HepG2 (cell line): ENCODE data around the gene KCTD15. TPM values are rescaled to one million over a fixed set of nuclear protein-coding genes. Genes with fewer than 3 reads are reported as not detected.

Experiments used
- ARNTL ChIP-seq: sonication (generic); formaldehyde crosslinking; IDR thresholded peaks from 2 replicates; pipeline ENCODE4 v1.4.0; 2020; ENCODE audit warnings: mild to moderate bottlenecking, missing genetic modification reagents
- ATAD3A ChIP-seq: sonication (generic); formaldehyde crosslinking; IDR thresholded peaks from 2 replicates; pipeline ENCODE4 v1.4.0; 2020; ENCODE audit warnings: missing genetic modification reagents
- CERS6 ChIP-seq: sonication (generic); formaldehyde crosslinking; IDR thresholded peaks from 2 replicates; pipeline ENCODE4 v1.5.0; 2020; ENCODE audit warnings: missing genetic modification reagents
- CHCHD3 ChIP-seq: sonication (generic); formaldehyde crosslinking; IDR thresholded peaks from 2 replicates; pipeline ENCODE4 v1.8.0; 2022; ENCODE audit warnings: mild to moderate bottlenecking, missing genetic modification reagents, moderate library complexity
- ELF1 ChIP-seq: sonication (generic); formaldehyde crosslinking; IDR thresholded peaks from 2 replicates; pipeline ENCODE4 v1.4.0; 2020; ENCODE audit warnings: missing genetic modification reagents
- HMGXB4 ChIP-seq, 2 experiments: sonication (generic) in 1 of 2; formaldehyde crosslinking in 1 of 2; IDR thresholded peaks; 2 replicates each; pipeline versions ENCODE4 v1.4.0 to v1.6.1; 2018 to 2020; ENCODE audit warnings: missing genetic modification reagents in 2 of 2, borderline replicate concordance in 1 of 2, low read depth in 1 of 2, mild to moderate bottlenecking in 1 of 2, missing biosample characterization in 1 of 2
- IKZF4 ChIP-seq: sonication (generic); formaldehyde crosslinking; IDR thresholded peaks from 2 replicates; pipeline ENCODE4 v1.5.1; 2020; ENCODE audit warnings: borderline replicate concordance, mild to moderate bottlenecking, low read depth, missing genetic modification reagents; ENCODE audit errors: not compliant biosample characterization
- MEIS1 ChIP-seq: sonication (generic); formaldehyde crosslinking; IDR thresholded peaks from 2 replicates; pipeline ENCODE4 v1.9.0; 2021; ENCODE audit warnings: mild to moderate bottlenecking, missing genetic modification reagents, moderate library complexity, borderline replicate concordance
- NAIF1 ChIP-seq: sonication (generic); formaldehyde crosslinking; IDR thresholded peaks from 2 replicates; pipeline ENCODE4 v1.5.0; 2020; ENCODE audit warnings: mild to moderate bottlenecking, missing genetic modification reagents, borderline replicate concordance
- NCOR1 ChIP-seq: fragments of 200-600 bp; sonication (generic); IDR thresholded peaks from 2 replicates; pipeline ENCODE4 v1.7.0; 2017; ENCODE audit warnings: antibody characterized with exemption, low read length, borderline replicate concordance
- POLR2A ChIP-seq, 2 experiments: IDR thresholded peaks; 2 replicates each; pipeline ENCODE4 v1.6.1; 2011; ENCODE audit warnings: low read depth in 2 of 2, low read length in 2 of 2, mild to moderate bottlenecking in 1 of 2, moderate library complexity in 1 of 2; ENCODE audit not compliant: insufficient read depth in 1 of 2
- POLR2G ChIP-seq: fragments of 200-400 bp; formaldehyde crosslinking; IDR thresholded peaks from 2 replicates; pipeline ENCODE4 v1.6.1; 2018; ENCODE audit warnings: mild to moderate bottlenecking, low read depth, low read length, moderate library complexity
- RARA ChIP-seq: IDR thresholded peaks from 2 replicates; pipeline ENCODE4 v1.6.1; 2016; ENCODE audit warnings: missing genetic modification reagents, missing compliant biosample characterization
- RXRB ChIP-seq: IDR thresholded peaks from 2 replicates; pipeline ENCODE4 v1.6.1; 2016; ENCODE audit warnings: borderline replicate concordance, missing genetic modification reagents, missing compliant biosample characterization
- SMYD3 ChIP-seq: sonication (generic); formaldehyde crosslinking; IDR thresholded peaks from 2 replicates; pipeline ENCODE4 v1.8.1; 2023; ENCODE audit warnings: mild to moderate bottlenecking, missing genetic modification reagents
- SP4 ChIP-seq: sonication (generic); formaldehyde crosslinking; IDR thresholded peaks from 2 replicates; pipeline ENCODE4 v1.8.1; 2023; ENCODE audit warnings: mild to moderate bottlenecking, missing genetic modification reagents
- TBL1XR1 ChIP-seq: fragments of 150-350 bp; IDR thresholded peaks from 2 replicates; pipeline ENCODE4 v1.6.1; 2014; ENCODE audit warnings: borderline replicate concordance, low read length; ENCODE audit not compliant: partially characterized antibody
- UBTF ChIP-seq: sonication (generic); formaldehyde crosslinking; IDR thresholded peaks from 2 replicates; pipeline ENCODE4 v1.4.0; 2020; ENCODE audit warnings: mild to moderate bottlenecking, missing genetic modification reagents
- ZFP90 ChIP-seq: sonication (generic); formaldehyde crosslinking; IDR thresholded peaks from 2 replicates; pipeline ENCODE4 v1.8.0; 2022; ENCODE audit warnings: missing genetic modification reagents, mild to moderate bottlenecking, inconsistent platforms, borderline replicate concordance
- ZZZ3 ChIP-seq: sonication (generic); formaldehyde crosslinking; IDR thresholded peaks from 2 replicates; pipeline ENCODE4 v1.4.0; 2020; ENCODE audit warnings: missing genetic modification reagents, mild to moderate bottlenecking, borderline replicate concordance
- polyA plus RNA-seq, 8 experiments: library from polyadenylated mRNA; depleted of rRNA in 3 of 8; stranded (reverse) in 7 of 8; unstranded in 1 of 8; fragments of >200 nt; fragmentation: Illumina TruSeq in 4 of 8; extraction: Trizol in 4 of 8; gene quantifications; 2 replicates each; pipeline versions ENCODE4 v1.2.1 to v1.2.3, GENCODE V29; 2011 to 2016; ENCODE audit warnings: low read depth in 4 of 8, missing spikeins in 1 of 8, mixed read lengths in 1 of 8; ENCODE audit not compliant: insufficient read depth in 1 of 8
- total RNA-seq, 5 experiments: library from RNA; depleted of rRNA; stranded (reverse); fragments of >200 nt; fragmentation: Illumina TruSeq; extraction: Trizol; gene quantifications; 2 replicates each; pipeline ENCODE4 v1.2.3, GENCODE V29; 2016; ENCODE audit warnings: low read depth in 1 of 5

KCTD15 gene
- total and polyA plus RNA-seq, 2 of the 13 experiments (the other 11 are each of a cell fraction or from before 2014, with no cell fraction given), result 13.2 to 16.7 TPM

- no peak for TF ChIP-seq ZZZ3 (CRISPR knock-in tag)
- no peak for TF ChIP-seq ATAD3A
- TF ChIP-seq CERS6 (CRISPR knock-in tag), result no peak
- peak; percentile 25; the same call in 1 of the 2 replicates for TF ChIP-seq POLR2G
- no peak for TF ChIP-seq CHCHD3
- TF ChIP-seq IKZF4, result no peak
- TF ChIP-seq POLR2A (IDR thresholded peaks at IDR 0.05; ENCODE audit: insufficient read depth in 1 of 2, low read depth in 2 of 2, low read length in 2 of 2), result no peak
- no peak for TF ChIP-seq RARA
- TF ChIP-seq SP4 (CRISPR knock-in tag), result peak; percentile 33; the same call in 1 of the 2 replicates
- no peak for TF ChIP-seq ELF1
- peak; percentile 79 for TF ChIP-seq UBTF (CRISPR knock-in tag)
- no peak for TF ChIP-seq ZFP90 (CRISPR knock-in tag)
- no peak for TF ChIP-seq NCOR1
- no peak for TF ChIP-seq ARNTL (CRISPR knock-in tag)
- TF ChIP-seq MEIS1 (CRISPR knock-in tag), result no peak
- no peak for TF ChIP-seq TBL1XR1
- no peak for TF ChIP-seq NAIF1 (CRISPR knock-in tag)
- no peak for TF ChIP-seq RXRB (CRISPR knock-in tag)
- TF ChIP-seq HMGXB4 (CRISPR knock-in tag; IDR thresholded peaks at IDR 0.05; ENCODE audit: borderline replicate concordance in 1 of 2, low read depth in 1 of 2), result peak in 1 of 2 experiments; percentile 68; a peak in 2 of 4 replicates
- TF ChIP-seq SMYD3, result no peak
Observed at GRCh38 chr19:33819880-33820781, 23.5 kb downstream of the KCTD15 start (continued).
